Measurements from ENCODE around the gene PSD2.

- no peak for TF ChIP-seq POLR2AphosphoS5 (IDR thresholded peaks at IDR 0.05; ENCODE audit: borderline replicate concordance, low read depth, low read length)
- no peak for TF ChIP-seq EZH2 (IDR thresholded peaks at IDR 0.05)
- TF ChIP-seq FOXP2 (optimal IDR thresholded peaks at IDR 0.05; ENCODE audit: control extremely low read depth, extremely low read length, insufficient read depth), result no peak
These were observed 66.7 kb downstream of the PSD2 start for GRCh38 chr5:139862313-139862712.

Measured in SK-N-MC (cell line).